Central memory CD8-positive, alpha-beta T cell (primary cell): ENCODE data around the gene PLEKHO2.
"Not testable (repeated sequence)": the region's sequence is repeated elsewhere in the genome, so short reads cannot be mapped to it uniquely, and the experiment has no call there.

Experiments
- ATAC-seq: fragments of 150-1000 bp; cut with Tn5 transposase; replicated peaks from 2 replicates; pipeline ENCODE4 v1.10.0; 2022; ENCODE audit warnings: mild to moderate bottlenecking, moderate FRiP score, moderate number of reproducible peaks; ENCODE audit not compliant: poor library complexity, severe bottlenecking; ENCODE audit errors: extremely low read depth
- DNase-seq, 2 donors: peaks; one replicate each; pipeline ENCODE4 v3.0.0; 2021; ENCODE audit warnings: low spot score in 2 of 2
- H3K27ac Mint-ChIP-seq: one replicate; pipeline ENCODE4 v1.8.0; 2022; ENCODE audit warnings: low read depth, mild to moderate bottlenecking, moderate library complexity, mixed read lengths
- H3K27me3 Mint-ChIP-seq: one replicate; pipeline ENCODE4 v1.8.0; 2022; ENCODE audit warnings: mixed read lengths
- H3K36me3 Mint-ChIP-seq: one replicate; pipeline ENCODE4 v1.8.0; 2022; ENCODE audit warnings: mild to moderate bottlenecking, moderate library complexity, mixed read lengths; ENCODE audit not compliant: insufficient read depth
- H3K4me1 Mint-ChIP-seq: one replicate; pipeline ENCODE4 v1.8.0; 2022; ENCODE audit warnings: mixed read lengths
- H3K4me3 Mint-ChIP-seq: one replicate; pipeline ENCODE4 v1.8.0; 2022; ENCODE audit warnings: mild to moderate bottlenecking, moderate library complexity, mixed read lengths
- H3K9me3 Mint-ChIP-seq: one replicate; pipeline ENCODE4 v1.8.0; 2022; ENCODE audit warnings: mixed read lengths

PLEKHO2 gene

DNA sequence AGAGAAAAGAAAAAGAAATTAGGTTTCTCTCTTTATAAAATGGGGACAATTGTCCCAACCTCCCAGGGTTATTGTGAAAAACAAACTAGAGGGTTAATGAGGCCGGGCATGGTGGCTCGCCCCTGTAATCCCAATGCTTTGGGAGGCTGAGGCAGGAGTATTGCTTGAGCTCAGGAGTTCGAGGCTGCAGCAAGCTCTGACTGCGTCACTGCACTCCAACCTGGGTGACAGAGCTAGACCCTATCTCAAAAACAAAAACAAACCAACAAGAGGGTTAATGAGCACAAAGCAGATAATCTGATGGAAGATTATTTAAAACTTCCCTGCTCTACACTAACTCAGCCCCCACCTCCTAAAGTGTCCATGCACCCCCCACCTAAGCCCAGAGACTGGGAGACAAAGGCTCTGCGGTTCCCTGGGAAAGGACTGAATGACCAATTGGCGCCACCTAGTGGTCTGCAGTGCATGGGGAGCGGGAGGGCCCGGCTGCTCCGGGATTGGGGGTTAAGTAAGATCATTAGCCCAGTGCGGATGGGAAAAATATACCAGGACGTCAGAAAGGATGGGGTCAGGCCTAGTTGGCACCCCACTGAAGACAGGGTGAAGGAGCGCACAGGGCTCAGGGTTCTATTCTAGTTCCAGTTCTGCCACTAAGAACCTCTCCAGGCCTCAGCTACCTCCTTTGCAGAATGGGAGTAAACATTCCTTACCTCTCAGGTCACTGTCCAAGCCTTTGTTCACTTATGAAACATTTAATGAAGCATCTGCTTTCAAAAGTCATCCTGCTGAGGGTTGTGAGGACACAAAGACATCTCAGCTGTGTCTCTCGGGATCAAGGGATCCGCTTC lies 31.8 kb upstream of the PLEKHO2 start:
- H3K4me1 Mint-ChIP-seq, result peaks cover 7% of the 10 kb centered on the region
- H3K4me3 Mint-ChIP-seq, result no peak overlapping the region
- peak; percentile 36 to 54 for DNase-seq
- H3K36me3 Mint-ChIP-seq, result peaks cover 4% of the 10 kb centered on the region
- ATAC-seq, result peak; percentile 49
- no peak overlapping the region for H3K27ac Mint-ChIP-seq
- peaks cover 11% of the 10 kb centered on the region for H3K27me3 Mint-ChIP-seq
- no peaks in the 10 kb centered on the region for H3K9me3 Mint-ChIP-seq

DNA sequence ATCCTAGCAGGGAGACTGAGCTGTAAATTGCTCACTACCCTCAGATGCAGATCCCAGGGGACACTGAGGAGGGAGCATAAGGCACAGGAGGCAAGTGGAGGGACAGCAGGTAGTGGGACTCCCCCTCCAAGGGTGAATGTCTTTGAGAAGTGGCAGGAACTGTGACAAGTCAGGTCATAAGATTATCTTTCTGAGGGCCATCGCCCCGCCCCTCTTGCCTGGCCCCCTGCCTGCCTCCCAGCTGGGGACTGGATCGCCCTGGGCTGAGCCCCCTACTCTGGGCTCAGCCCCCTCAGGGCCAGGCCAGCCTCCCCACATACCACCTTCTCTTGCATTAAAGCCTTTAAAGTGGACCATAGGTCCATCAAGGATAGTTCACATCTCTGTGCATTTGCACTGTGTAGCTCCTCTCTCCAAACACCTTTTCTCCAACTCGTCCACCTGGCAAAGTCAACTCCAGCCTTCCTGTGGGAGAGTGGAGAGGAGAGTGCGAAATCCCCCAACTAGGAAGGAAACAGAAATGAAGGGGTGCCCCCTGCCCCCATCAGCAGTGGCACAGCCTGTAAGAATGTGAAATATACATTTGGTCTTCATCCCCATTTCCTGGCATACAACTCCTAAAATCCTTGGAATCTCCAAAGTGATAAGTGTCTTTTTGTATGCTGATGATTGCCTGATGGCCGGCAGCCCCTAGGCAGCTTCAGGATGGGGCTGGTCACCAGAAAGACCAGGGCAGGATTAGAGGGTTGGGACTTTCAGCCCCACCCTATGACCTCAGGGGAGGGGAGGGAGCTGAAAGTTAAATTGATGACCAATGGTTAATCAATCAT lies 31.0 kb upstream of the PLEKHO2 start:
- Mint-ChIP-seq H3K4me1 (peaks cover 7% of the 10 kb centered on the region), H3K36me3 (peaks cover 4% of the 10 kb centered on the region), H3K27me3 (peaks cover 11% of the 10 kb centered on the region), H3K27ac (no peak overlapping the region), H3K4me3 (no peak overlapping the region), H3K9me3 (no peaks in the 10 kb centered on the region)
- no peak for DNase-seq
- no peak for ATAC-seq

DNA sequence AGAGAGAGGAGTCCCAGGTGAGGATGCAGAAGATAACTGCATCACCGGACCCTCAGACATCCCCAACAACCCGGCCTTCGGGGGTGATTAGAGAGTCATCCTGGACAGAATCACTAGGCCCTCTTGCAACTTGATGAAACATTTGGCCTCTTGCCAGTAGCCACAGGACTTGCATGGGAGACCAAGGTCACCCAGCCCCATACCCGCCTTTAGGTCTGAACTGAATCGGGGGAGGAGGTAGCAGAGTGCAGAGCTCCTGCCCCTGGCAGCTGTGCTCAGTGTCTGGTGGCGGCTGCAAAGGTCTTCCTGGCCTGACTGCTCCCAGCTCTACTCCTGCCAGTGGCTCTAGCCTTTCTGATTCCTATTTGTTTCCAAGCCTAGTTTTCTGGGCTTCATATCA lies 28.6 kb upstream of the PLEKHO2 start:
- Mint-ChIP-seq H3K9me3 (no peaks in the 10 kb centered on the region), H3K36me3 (peaks cover 4% of the 10 kb centered on the region), H3K4me1 (peaks cover 7% of the 10 kb centered on the region), H3K27me3 (no peaks in the 10 kb centered on the region), H3K27ac (no peak overlapping the region), H3K4me3 (no peak overlapping the region)
- ATAC-seq (no peak), DNase-seq (no peak)

DNA sequence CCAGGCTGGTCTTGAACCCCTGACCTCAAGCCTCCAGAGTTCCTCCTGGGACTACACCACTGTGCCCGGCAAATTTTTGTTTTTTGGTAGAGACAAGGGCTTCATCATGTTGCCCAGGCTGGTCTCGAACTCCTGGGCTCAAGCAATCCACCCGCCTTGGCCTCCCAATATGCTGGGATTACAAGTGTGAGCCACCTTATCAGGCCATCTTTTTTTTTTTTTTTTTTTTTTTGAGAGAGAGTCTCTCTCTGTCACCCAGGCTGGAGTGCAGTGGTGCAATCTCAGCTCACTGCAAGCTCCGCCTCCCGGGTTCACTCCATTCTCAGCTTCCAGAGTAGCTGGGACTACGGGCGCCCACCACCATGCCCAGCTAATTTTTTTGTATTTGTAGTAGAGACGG lies 27.4 kb upstream of the PLEKHO2 start:
- not testable (repeated sequence) for H3K4me1 Mint-ChIP-seq, H3K9me3 Mint-ChIP-seq, H3K27me3 Mint-ChIP-seq, H3K27ac Mint-ChIP-seq, DNase-seq, H3K36me3 Mint-ChIP-seq, H3K4me3 Mint-ChIP-seq, ATAC-seq

DNA sequence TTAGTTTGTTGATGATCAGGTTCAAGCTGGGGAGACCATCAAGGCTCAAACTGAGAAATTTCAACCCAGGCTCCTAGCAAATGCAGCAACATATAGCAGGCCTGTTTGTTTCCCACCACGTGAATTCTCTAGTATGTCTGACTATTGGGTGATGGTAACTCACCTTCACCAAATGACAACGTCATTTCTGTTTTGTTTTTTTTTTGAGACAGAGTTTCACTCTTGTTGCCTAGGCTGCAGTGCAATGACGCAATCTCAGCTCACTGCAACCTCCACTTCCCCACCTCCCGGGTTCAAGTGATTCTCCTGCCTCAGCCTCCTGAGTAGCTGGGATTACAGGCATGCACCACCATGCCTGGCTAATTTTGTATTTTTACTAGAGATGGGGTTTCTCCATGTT lies 26.8 kb upstream of the PLEKHO2 start:
- H3K4me3 Mint-ChIP-seq, H3K4me1 Mint-ChIP-seq, DNase-seq, H3K27me3 Mint-ChIP-seq, H3K27ac Mint-ChIP-seq, H3K9me3 Mint-ChIP-seq, H3K36me3 Mint-ChIP-seq, ATAC-seq: not testable (repeated sequence)

DNA sequence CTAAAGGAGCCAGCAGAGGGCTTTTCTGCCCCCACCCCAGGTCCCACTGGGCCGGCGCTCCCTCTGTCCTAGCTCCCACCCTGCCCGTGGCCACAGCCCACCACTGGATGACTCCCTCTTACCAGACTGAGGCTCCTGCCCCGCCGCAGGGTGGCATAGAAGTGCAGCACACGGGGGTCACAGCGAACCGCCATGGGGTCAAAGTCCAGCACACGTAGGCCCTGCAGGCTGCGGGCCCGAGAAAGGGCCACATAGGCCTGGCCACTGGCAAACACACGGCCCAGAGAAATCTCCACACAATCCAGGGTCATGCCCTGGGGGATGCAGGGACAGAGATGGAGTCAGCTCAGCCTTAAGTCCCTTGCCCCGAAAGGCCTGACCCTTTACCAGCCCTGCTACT lies 25.3 kb upstream of the PLEKHO2 start:
- DNase-seq, result no peak
- no peak overlapping the region for H3K4me3 Mint-ChIP-seq
- no peaks in the 10 kb centered on the region for H3K9me3 Mint-ChIP-seq
- no peak overlapping the region for H3K27ac Mint-ChIP-seq
- H3K27me3 Mint-ChIP-seq, result no peaks in the 10 kb centered on the region
- no peaks in the 10 kb centered on the region for H3K4me1 Mint-ChIP-seq
- no peak for ATAC-seq
- H3K36me3 Mint-ChIP-seq, result peaks cover 1% of the 10 kb centered on the region

DNA sequence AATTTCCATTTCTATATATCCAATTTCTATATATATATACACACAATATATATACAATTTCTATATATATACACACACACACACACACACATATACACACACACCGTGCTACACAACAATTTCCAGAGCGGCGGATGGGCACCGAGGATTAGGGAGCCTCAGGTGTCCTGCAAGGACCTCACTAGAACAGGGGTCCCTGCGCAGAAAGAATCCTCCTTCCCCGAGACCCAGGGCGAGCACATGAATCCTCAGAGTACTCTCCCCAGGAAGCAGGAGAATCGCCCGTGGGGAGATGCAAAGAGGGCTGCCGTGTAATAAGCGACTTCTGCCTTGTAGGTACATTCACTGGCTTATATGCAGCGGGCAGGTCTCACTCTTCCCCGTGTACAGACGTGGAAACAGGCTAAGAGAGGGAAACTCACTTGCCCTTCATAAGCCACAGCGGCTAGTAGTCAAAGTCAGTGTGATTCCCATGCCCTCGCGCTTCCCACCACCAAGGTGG lies 16.7 kb upstream of the PLEKHO2 start:
- Mint-ChIP-seq H3K4me1 (peaks cover 37% of the 10 kb centered on the region), H3K4me3 (peak overlapping the region; percentile 79), H3K36me3 (peaks cover 6% of the 10 kb centered on the region), H3K27me3 (no peaks in the 10 kb centered on the region), H3K9me3 (no peaks in the 10 kb centered on the region), H3K27ac (no peak overlapping the region)
- DNase-seq (no peak), ATAC-seq (peak; percentile 20)

DNA sequence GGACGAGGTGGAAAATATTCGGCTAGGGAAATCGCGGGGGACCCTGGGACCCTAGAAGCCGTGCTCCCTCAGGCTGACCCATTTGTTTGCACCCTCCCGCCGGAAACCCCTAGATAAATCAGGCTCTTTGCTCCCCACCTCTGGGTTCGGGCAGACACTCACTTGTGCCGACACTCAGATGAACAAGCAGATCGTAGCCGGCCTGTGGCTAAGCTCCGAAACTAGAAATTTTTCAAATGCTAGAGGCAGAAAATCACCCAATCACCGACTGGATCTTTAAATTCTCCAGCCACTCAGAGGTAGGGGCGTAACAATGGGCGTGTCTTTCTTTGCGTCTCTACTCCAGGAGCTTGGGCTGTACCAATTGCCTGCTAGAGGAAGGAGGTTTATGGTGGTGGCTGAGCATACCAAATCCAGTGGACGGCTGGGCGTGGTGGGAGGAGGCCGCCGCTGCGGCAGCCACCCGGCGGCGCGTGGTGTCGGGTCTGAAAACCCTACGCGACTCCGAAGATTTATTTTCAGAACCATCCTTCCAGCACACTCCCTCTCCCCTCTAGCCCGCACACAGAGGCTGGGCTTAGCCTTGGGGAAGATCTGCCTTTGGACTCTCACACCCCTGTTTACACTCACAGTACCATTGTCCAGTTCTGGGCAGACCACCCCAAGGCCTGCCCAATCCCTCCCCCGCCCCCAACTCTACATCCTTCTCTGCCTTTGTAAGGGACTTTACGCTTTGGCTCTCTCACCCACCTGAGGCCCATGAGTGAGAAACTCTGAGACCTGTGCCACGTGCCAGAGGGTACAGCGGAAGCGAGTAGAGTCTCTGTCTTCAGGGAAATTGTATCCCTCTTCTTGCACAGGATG lies 16.1 kb upstream of the PLEKHO2 start, which contains the start of gene PIF1:
Gene PIF1, minus strand, starts transcription at position 217 of the 864 bp plus-strand sequence. CDS start 1,312 bp downstream, outside the sequence.
- Mint-ChIP-seq H3K27ac (no peak within 1 kb of the TSS), H3K27me3 (no peaks in the 10 kb centered on the region), H3K4me3 (peak within 1 kb of the TSS; percentile 79), H3K36me3 (peaks cover 6% of the 10 kb centered on the region), H3K9me3 (no peaks in the 10 kb centered on the region), H3K4me1 (peaks cover 37% of the 10 kb centered on the region)
- ATAC-seq (peak; percentile 96), DNase-seq (peak; percentile 70 to 86)

DNA sequence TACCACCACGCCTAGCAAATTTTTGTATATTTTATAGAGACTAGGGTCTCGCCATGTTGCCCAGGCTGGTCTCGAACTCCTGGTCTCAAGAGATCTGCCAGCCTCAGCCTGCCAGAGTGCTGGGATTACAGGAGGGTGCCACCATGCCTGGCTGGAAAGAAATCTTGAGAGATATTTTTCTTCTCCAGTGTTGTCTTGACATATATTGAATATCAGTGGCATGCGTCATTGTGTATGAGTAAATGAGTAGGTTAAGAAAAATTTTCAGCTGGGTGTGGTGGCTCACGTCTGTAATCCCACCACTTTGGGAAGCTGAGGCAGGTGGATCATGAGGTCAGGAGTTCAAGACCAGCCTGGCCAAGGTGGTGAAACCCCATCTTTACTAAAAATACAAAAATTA lies 12.7 kb upstream of the PLEKHO2 start:
- Mint-ChIP-seq H3K36me3 (peaks cover 5% of the 10 kb centered on the region), H3K4me1 (peaks cover 24% of the 10 kb centered on the region), H3K27ac (no peak overlapping the region), H3K9me3 (no peaks in the 10 kb centered on the region), H3K27me3 (no peaks in the 10 kb centered on the region), H3K4me3 (no peak overlapping the region)
- ATAC-seq (no peak), DNase-seq (no peak)

DNA sequence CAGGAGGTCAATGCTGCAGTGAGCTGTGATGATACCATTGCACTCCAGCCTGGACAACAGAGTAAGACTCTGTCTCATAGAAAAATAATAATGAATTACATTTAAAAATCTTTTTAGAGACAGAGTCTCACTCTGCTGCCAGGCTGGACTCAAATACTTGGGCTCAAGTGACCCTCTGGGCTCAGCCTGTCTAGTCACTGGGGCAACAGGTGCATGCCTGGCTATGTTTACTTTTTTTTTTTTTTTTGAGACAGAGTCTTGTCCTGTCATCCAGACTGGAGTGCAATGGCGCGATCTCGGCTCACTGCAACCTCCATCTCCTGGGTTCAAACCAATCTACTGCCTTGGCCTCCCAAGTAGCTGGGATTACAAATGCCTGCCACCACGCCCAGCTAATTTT lies 8.0 kb upstream of the PLEKHO2 start:
- H3K27me3 Mint-ChIP-seq, result no peaks in the 10 kb centered on the region
- H3K9me3 Mint-ChIP-seq, result no peaks in the 10 kb centered on the region
- DNase-seq (no peak), ATAC-seq (no peak)
- H3K4me3 Mint-ChIP-seq, result no peak overlapping the region
- H3K36me3 Mint-ChIP-seq, result peaks cover 4% of the 10 kb centered on the region
- H3K27ac Mint-ChIP-seq, result no peak overlapping the region
- H3K4me1 Mint-ChIP-seq, result peaks cover 30% of the 10 kb centered on the region

DNA sequence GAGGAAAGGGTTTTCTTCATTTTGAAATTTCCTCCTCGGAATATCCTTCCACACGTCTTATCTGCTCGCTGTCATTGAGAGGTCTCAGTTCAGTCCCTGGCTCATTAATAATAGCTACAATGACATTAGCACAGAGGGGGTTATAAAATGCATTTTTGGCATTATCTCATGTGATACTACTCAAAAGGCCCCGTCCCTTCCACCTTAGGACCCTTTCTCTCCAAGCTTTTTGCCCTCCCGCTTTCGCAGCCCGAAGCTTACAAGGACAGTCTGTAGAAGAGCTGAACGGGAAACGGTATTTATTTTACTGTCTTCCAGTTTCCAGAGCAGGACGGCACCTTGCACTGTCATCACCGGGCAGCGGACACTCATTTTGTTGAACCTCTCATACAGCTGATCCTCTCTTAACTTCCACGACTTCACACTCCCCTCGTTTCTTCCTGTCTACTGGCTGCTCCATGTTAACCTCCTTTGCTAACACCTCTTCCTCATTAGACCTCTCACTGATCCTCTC lies 5.6 kb upstream of the PLEKHO2 start:
- Mint-ChIP-seq H3K4me3 (peak overlapping the region; percentile 4), H3K36me3 (peaks cover 7% of the 10 kb centered on the region), H3K27ac (peak overlapping the region; percentile 2), H3K4me1 (peaks cover 43% of the 10 kb centered on the region), H3K27me3 (no peaks in the 10 kb centered on the region), H3K9me3 (no peaks in the 10 kb centered on the region)
- ATAC-seq, result no peak
- DNase-seq, result no peak

DNA sequence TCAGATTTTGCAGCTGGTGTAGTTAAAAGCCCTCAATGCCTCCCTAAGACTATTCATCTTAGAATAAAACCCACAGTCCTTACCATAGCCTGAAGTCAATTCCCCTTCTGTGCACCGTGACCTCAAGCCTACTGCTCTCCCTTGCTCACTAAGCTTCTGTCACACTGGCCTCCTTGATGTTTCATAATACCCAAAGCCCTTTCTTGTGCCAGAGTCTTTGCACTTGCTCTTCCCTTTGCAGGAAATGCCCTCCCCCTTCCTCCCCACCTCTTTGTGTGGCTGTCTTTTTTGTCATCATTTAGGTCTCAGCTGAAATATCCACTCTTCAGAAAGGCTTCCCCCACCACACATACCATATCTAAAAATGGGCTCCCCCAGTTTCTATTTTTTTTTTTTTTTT lies 4.2 kb upstream of the PLEKHO2 start:
- ATAC-seq (no peak), DNase-seq (peak in 1 of 2 donors; percentile 28)
- no peaks in the 10 kb centered on the region for H3K27me3 Mint-ChIP-seq
- H3K4me1 Mint-ChIP-seq, result peaks cover 50% of the 10 kb centered on the region
- no peaks in the 10 kb centered on the region for H3K9me3 Mint-ChIP-seq
- H3K36me3 Mint-ChIP-seq, result peaks cover 12% of the 10 kb centered on the region
- H3K27ac Mint-ChIP-seq, result peak overlapping the region; percentile 79
- peak overlapping the region; percentile 3 for H3K4me3 Mint-ChIP-seq
